Endothelial cell of umbilical vein (primary cell): ENCODE results near the gene ACTR8. TPM values are rescaled to one million over a fixed set of nuclear protein-coding genes. Genes with fewer than 3 reads are reported as not detected.

Experiments used
- BruUV-seq: library from RNA; stranded (reverse); fragments of 400-500 nt; replicated peaks from 2 replicates; lab custom pipeline; 2021; lab: Mats Ljungman, UMichigan
- CTCF ChIA-PET: fragments of 300-600, 350-600 bp; sonication (Branson Sonifier 250); formaldehyde crosslinking; loops from one replicate; lab custom pipeline; 2021; ENCODE audit warnings: antibody characterized with exemption, inconsistent platforms; lab: Charles Lee
- POLR2A ChIA-PET: fragments of 300-600, 350-600 bp; sonication (Branson Sonifier 250); formaldehyde crosslinking; loops from one replicate; lab custom pipeline; 2021; ENCODE audit warnings: antibody characterized with exemption, inconsistent platforms; lab: Charles Lee
- DNase-seq: peaks from one replicate; pipeline ENCODE4 v3.0.0-alpha.2; 2011; ENCODE audit warnings: low read depth, low spot score
- FAIRE-seq: peaks from 2 replicates; lab custom pipeline; 2011; peaks lifted over from hg19 to GRCh38; lab: Jason Lieb, UNC
- H2AFZ ChIP-seq: 2 replicates; pipeline ENCODE4 v1.6.0; 2012; ENCODE audit warnings: low read depth, low read length, control low read depth, inconsistent platforms
- H3K27ac ChIP-seq: 2 replicates; pipeline ENCODE4 v1.5.1; 2011; ENCODE audit warnings: low read depth, mild to moderate bottlenecking, control low read depth, low read length, moderate library complexity; ENCODE audit not compliant: insufficient read depth
- H3K27me3 ChIP-seq, 2 experiments: 2 replicates each; pipeline versions ENCODE4 v1.6.0 to v1.6.1; 2011; ENCODE audit warnings: low read length in 2 of 2, mixed read lengths in 1 of 2; ENCODE audit not compliant: control insufficient read depth in 2 of 2, insufficient read depth in 2 of 2
- H3K36me3 ChIP-seq, 2 experiments: 2 replicates in 1 of 2; 3 replicates in 1 of 2; pipeline ENCODE4 v1.5.1; 2011; ENCODE audit warnings: low read length in 2 of 2, mild to moderate bottlenecking in 1 of 2, moderate library complexity in 1 of 2; ENCODE audit not compliant: control insufficient read depth in 2 of 2, insufficient read depth in 2 of 2; ENCODE audit errors: extremely low read depth in 1 of 2
- H3K4me1 ChIP-seq: 3 replicates; pipeline ENCODE4 v1.5.1; 2011; ENCODE audit warnings: mild to moderate bottlenecking, low read length; ENCODE audit not compliant: control insufficient read depth, insufficient read depth; ENCODE audit errors: extremely low read depth
- H3K4me2 ChIP-seq: 2 replicates; pipeline ENCODE4 v1.6.1; 2011; ENCODE audit warnings: low read length, control low read depth, mixed read lengths; ENCODE audit not compliant: insufficient read depth
- H3K4me3 ChIP-seq, 3 experiments: fragments of 200-600 bp in 1 of 3; sonication (generic), shearing (Covaris generic) in 1 of 3; replicated peaks in 1 of 3; 2 replicates each; pipeline ENCODE4 v1.5.1; 2011 to 2016; ENCODE audit warnings: control low read depth in 3 of 3, low read length in 3 of 3, mild to moderate bottlenecking in 2 of 3, inconsistent platforms in 1 of 3, low read depth in 1 of 3, moderate library complexity in 1 of 3; ENCODE audit not compliant: insufficient read depth in 1 of 3
- H3K79me2 ChIP-seq: 2 replicates; pipeline ENCODE4 v1.6.0; 2012; ENCODE audit warnings: low read length, inconsistent platforms; ENCODE audit not compliant: control insufficient read depth, insufficient read depth
- H3K9ac ChIP-seq: replicated peaks from 2 replicates; pipeline ENCODE3; 2011; ENCODE audit warnings: low read length, control low read depth; ENCODE audit not compliant: insufficient read depth; ENCODE audit errors: extremely low read depth
- H3K9me1 ChIP-seq: replicated peaks from 3 replicates; pipeline ENCODE4 v1.6.0; 2011; ENCODE audit warnings: mild to moderate bottlenecking, low read length; ENCODE audit not compliant: control insufficient read depth, insufficient read depth; ENCODE audit errors: extremely low read depth
- H3K9me3 ChIP-seq: replicated peaks from 2 replicates; pipeline ENCODE4 v1.5.1; 2012; ENCODE audit warnings: low read length, inconsistent platforms; ENCODE audit not compliant: control insufficient read depth, insufficient read depth
- H4K20me1 ChIP-seq: replicated peaks from 2 replicates; pipeline ENCODE3; 2011; ENCODE audit warnings: mild to moderate bottlenecking, low read length; ENCODE audit not compliant: control insufficient read depth, insufficient read depth; ENCODE audit errors: extremely low read depth
- EZH2 ChIP-seq: IDR thresholded peaks from 2 replicates; pipeline ENCODE4 v1.6.1; 2012; ENCODE audit warnings: borderline replicate concordance, low read depth, mild to moderate bottlenecking, moderate library complexity, low read length, inconsistent platforms; ENCODE audit not compliant: severe bottlenecking
- FOS ChIP-seq: IDR thresholded peaks from 2 replicates; pipeline ENCODE4 v1.6.1; 2011; ENCODE audit warnings: mild to moderate bottlenecking, low read length, moderate library complexity, borderline replicate concordance; ENCODE audit not compliant: insufficient read depth
- GATA2 ChIP-seq: IDR thresholded peaks from 2 replicates; pipeline ENCODE4 v1.7.0; 2011; ENCODE audit warnings: low read depth, mild to moderate bottlenecking, moderate library complexity, mixed read lengths, low read length; ENCODE audit not compliant: insufficient read length, insufficient read depth
- JUN ChIP-seq: IDR thresholded peaks from 2 replicates; pipeline ENCODE4 v1.6.1; 2011; ENCODE audit warnings: borderline replicate concordance, low read depth; ENCODE audit not compliant: insufficient read length, insufficient read depth
- POLR2A ChIP-seq: IDR thresholded peaks from 2 replicates; pipeline ENCODE4 v1.6.1; 2012; ENCODE audit warnings: low read depth, mild to moderate bottlenecking, control low read depth, low read length
- POLR2AphosphoS5 ChIP-seq: IDR thresholded peaks from 2 replicates; pipeline ENCODE4 v1.6.1; 2012; ENCODE audit warnings: low read depth, mild to moderate bottlenecking, control low read depth, low read length, moderate library complexity; ENCODE audit not compliant: insufficient read depth
- dilution Hi-C: fragments of 300-500 bp; cut with MboI; formaldehyde crosslinking; loops from one replicate; pipeline ENCODE4 v1.15.0; 2019; ENCODE audit warnings: low sequenced_read_pairs; ENCODE audit not compliant: extremely low pct_ligation_motif_present
- intact Hi-C: fragments of 100-400 bp; cut with micrococcal nuclease; formaldehyde crosslinking; loops from one replicate; pipeline ENCODE4 v1.10.0; 2022
- polyA plus RNA-seq, 4 experiments: library from polyadenylated mRNA; depleted of rRNA in 3 of 4; stranded (reverse) in 3 of 4; unstranded in 1 of 4; fragments of >200 nt; gene quantifications; 2 replicates each; pipeline versions ENCODE4 v1.2.1 to v1.2.3, GENCODE V29; 2011 to 2012; ENCODE audit warnings: missing spikeins in 1 of 4
- total RNA-seq: library from RNA; stranded (reverse); gene quantifications from 2 replicates; pipeline ENCODE4 v1.2.3, GENCODE V29; 2021
- TF ChIP-seq, protein P1 (sequence below): IDR thresholded peaks from 2 replicates; pipeline ENCODE4 v1.6.1; 2011; ENCODE audit not compliant: insufficient read depth, insufficient read length
- TF ChIP-seq, protein P2 (sequence below), 2 donors: IDR thresholded peaks; 1 replicate in 1 of 2; 2 replicates in 1 of 2; pipeline ENCODE4 v1.5.1; 2011; ENCODE audit warnings: low read length in 2 of 2, mild to moderate bottlenecking in 2 of 2, moderate library complexity in 2 of 2, control low read depth in 1 of 2, inconsistent platforms in 1 of 2, low read depth in 1 of 2; ENCODE audit not compliant: insufficient read depth in 1 of 2; ENCODE audit errors: extremely low read depth in 1 of 2

ACTR8 gene
- total and polyA plus RNA-seq, 2 donors (not counting 3 experiments of a cell fraction or from before 2014, with no cell fraction given) = 14.4 to 42.0 TPM

- FAIRE-seq (no peak), DNase-seq (no peak)
- Histone ChIP-seq H4K20me1 (no peaks in the 10 kb centered on the region), H3K9me1 (no peaks in the 10 kb centered on the region), H3K79me2 (no peaks in the 10 kb centered on the region), H2AFZ (no peak overlapping the region), H3K27me3 (peaks cover 22 to 31% of the 10 kb centered on the region in 2 experiments), H3K9me3 (no peaks in the 10 kb centered on the region), H3K4me2 (no peak overlapping the region), H3K4me3 (no peak overlapping the region), H3K9ac (no peak overlapping the region), H3K36me3 (no peaks in the 10 kb centered on the region), H3K27ac (no peak overlapping the region), H3K4me1 (no peaks in the 10 kb centered on the region)
- POLR2A ChIA-PET = no interaction called here
- TF ChIP-seq GATA2 (no peak), POLR2A (no peak), FOS (no peak), JUN (no peak), POLR2AphosphoS5 (no peak), EZH2 (no peak)
- TF ChIP-seq, protein P1, sequence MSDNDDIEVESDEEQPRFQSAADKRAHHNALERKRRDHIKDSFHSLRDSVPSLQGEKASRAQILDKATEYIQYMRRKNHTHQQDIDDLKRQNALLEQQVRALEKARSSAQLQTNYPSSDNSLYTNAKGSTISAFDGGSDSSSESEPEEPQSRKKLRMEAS = no peak
- TF ChIP-seq, protein P2, sequence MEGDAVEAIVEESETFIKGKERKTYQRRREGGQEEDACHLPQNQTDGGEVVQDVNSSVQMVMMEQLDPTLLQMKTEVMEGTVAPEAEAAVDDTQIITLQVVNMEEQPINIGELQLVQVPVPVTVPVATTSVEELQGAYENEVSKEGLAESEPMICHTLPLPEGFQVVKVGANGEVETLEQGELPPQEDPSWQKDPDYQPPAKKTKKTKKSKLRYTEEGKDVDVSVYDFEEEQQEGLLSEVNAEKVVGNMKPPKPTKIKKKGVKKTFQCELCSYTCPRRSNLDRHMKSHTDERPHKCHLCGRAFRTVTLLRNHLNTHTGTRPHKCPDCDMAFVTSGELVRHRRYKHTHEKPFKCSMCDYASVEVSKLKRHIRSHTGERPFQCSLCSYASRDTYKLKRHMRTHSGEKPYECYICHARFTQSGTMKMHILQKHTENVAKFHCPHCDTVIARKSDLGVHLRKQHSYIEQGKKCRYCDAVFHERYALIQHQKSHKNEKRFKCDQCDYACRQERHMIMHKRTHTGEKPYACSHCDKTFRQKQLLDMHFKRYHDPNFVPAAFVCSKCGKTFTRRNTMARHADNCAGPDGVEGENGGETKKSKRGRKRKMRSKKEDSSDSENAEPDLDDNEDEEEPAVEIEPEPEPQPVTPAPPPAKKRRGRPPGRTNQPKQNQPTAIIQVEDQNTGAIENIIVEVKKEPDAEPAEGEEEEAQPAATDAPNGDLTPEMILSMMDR (IDR thresholded peaks at IDR 0.05; ENCODE audit: extremely low read depth in 1 of 2, insufficient read depth in 1 of 2, low read depth in 1 of 2, low read length in 2 of 2) = no peak
- intact Hi-C loops = no loop called here
- CTCF ChIA-PET = no interaction called here
- no TSS peak for BruUV-seq
- dilution Hi-C loops = no loop called here
These were observed 32.0 kb downstream of the ACTR8 start for GRCh38 chr3:53849916-53850315.
